K562 treated with DMSO at 1 percent for 48 hours (cell line): ENCODE data around the gene MED10. TPM values are rescaled to one million over a fixed set of nuclear protein-coding genes. Genes with fewer than 3 reads are reported as not detected.

Experiments used
- total RNA-seq: library from RNA; unstranded; fragments of 300-600 nt; gene quantifications from 2 replicates; pipeline ENCODE4 v1.2.3, GENCODE V29; 2022; ENCODE audit warnings: low replicate concordance; ENCODE audit errors: extremely low read depth

Gene MED10
- not detected in 2 replicates for total RNA-seq

GRCh38 chr5:6377905-6378765 is at the start of gene MED10:
TSS of gene MED10 (minus strand) at chr5:6378547. CDS start at chr5:6378483, 64 bp downstream.

Other genes with a start within 250 kb of the MED10 start
- not detected in 2 replicates for gene UBE2QL1, start 70.3 kb upstream of the MED10 start, total RNA-seq